ENCODE measurements around the gene SETBP1.

The SETBP1 gene

DNA sequence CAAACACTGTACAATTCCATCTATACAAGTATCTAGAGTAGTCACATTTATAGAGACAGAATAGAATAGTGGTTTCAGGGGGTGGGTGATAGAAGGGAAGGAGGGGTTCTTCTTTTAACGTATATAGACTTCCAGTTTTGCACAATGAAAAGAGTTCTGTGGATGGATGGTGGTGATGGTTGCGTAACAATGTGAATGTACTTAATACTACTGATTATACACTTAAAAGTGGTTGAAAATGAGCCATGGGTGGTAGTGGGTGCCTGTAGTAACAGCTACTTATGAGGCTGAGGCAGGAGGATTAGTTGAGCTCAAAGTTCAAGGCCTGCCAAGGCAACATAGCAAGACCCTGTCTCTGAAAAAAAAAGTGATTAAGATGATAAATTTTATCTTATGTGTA lies 85.8 kb downstream of the SETBP1 start:
- DNase-seq (ENCODE audit: low read depth): no peak
- H3K4me3 ChIP-seq (ENCODE audit: low read depth, low read length): no peak overlapping the region
- TF ChIP-seq, protein P1, sequence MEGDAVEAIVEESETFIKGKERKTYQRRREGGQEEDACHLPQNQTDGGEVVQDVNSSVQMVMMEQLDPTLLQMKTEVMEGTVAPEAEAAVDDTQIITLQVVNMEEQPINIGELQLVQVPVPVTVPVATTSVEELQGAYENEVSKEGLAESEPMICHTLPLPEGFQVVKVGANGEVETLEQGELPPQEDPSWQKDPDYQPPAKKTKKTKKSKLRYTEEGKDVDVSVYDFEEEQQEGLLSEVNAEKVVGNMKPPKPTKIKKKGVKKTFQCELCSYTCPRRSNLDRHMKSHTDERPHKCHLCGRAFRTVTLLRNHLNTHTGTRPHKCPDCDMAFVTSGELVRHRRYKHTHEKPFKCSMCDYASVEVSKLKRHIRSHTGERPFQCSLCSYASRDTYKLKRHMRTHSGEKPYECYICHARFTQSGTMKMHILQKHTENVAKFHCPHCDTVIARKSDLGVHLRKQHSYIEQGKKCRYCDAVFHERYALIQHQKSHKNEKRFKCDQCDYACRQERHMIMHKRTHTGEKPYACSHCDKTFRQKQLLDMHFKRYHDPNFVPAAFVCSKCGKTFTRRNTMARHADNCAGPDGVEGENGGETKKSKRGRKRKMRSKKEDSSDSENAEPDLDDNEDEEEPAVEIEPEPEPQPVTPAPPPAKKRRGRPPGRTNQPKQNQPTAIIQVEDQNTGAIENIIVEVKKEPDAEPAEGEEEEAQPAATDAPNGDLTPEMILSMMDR (IDR thresholded peaks at IDR 0.05; ENCODE audit: insufficient read depth, low read depth, low read length, missing control alignments): no peak

GRCh38 chr18:44767807-44768206 lies 87.1 kb downstream of the SETBP1 start:
- DNase-seq (ENCODE audit: low read depth): no peak
- TF ChIP-seq, protein P1 (IDR thresholded peaks at IDR 0.05; ENCODE audit: insufficient read depth, low read depth, low read length, missing control alignments): no peak
- H3K4me3 ChIP-seq (ENCODE audit: low read depth, low read length): no peak overlapping the region

GRCh38 chr18:44770641-44771040 lies 90.0 kb downstream of the SETBP1 start:
- no peak overlapping the region for H3K4me3 ChIP-seq (ENCODE audit: low read depth, low read length)
- no peak for DNase-seq (ENCODE audit: low read depth)
- TF ChIP-seq, protein P1 (IDR thresholded peaks at IDR 0.05; ENCODE audit: insufficient read depth, low read depth, low read length, missing control alignments): no peak

DNA sequence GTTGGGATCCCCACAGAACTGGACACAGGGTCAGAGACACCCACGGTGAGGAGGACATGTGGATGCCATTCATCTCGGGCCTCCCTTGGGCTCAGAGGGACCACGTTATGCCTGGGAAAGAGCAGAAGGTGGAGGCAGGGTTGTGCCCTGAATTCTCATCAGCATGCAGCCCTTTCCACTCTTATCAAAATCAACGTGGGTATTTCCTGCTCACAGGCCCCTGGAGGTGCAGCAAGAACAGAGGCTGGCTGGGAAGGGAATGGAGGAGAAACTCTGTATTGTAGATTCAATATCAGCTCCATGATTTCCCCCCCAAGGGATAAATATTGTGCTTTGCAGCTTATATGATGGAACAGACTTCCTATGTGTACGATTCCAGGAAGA lies 90.9 kb downstream of the SETBP1 start:
- H3K4me3 ChIP-seq (ENCODE audit: low read depth, low read length): no peak overlapping the region
- TF ChIP-seq, protein P1 (IDR thresholded peaks at IDR 0.05; ENCODE audit: insufficient read depth, low read depth, low read length, missing control alignments): no peak
- DNase-seq (ENCODE audit: low read depth): no peak

DNA sequence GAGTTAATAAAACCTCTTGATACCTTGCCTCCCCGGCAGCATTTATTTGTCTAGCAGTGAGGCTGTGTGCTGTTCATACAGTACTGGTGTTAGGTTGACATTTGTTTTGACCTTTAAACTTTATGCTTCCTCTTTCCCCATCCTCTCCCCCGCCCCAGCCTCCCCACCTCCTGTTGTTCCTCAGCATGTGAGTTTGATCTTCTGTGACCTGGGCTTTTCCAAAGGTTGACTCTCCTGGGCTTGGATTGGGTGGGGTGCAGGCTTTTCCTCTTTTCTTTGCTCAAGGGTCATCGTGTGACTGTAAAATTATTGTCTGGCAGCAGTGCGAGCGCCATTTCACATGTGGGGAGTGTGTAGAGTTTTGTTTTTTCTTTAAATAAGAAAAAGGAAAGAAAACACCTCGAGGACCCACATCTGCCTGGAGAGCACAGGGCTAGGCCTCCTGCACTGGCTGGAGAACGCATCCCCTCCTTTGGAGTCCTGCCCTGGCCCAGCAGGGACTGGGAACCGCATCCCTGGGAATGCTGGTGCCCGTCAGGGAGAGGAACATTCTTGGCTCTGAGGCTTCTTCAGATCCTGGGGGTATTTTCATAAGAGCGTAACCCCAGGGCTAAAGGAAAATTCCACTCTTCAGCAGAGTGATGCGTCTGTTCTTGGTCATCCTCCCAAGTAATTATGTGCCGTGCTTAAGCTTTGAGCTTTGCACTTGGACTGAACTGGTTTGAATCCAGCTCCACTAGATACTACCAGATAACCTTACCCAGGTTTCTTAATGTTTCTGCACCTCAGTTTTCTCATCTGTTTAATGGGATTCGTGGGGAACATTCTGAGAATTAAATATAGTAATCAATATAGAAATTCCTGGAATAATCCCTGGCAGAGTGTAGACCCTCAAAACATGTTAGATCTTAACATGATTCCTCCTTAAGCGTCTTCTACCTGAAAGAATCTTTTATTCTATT lies 91.5 kb downstream of the SETBP1 start:
- no peak for DNase-seq (ENCODE audit: low read depth)
- H3K4me3 ChIP-seq (ENCODE audit: low read depth, low read length): no peak overlapping the region
- TF ChIP-seq, protein P1 (IDR thresholded peaks at IDR 0.05; ENCODE audit: insufficient read depth, low read depth, low read length, missing control alignments): no peak

- peak; percentile 17 for DNase-seq (ENCODE audit: low read depth)
- TF ChIP-seq, protein P1 (IDR thresholded peaks at IDR 0.05; ENCODE audit: insufficient read depth, low read depth, low read length, missing control alignments): no peak
- H3K4me3 ChIP-seq (ENCODE audit: low read depth, low read length): no peak overlapping the region
Measured at GRCh38 chr18:44773640-44774155, 93.0 kb downstream of the SETBP1 start.
